GM21423 (cell line): ENCODE data around the gene C10orf71.

Experiments
- ATAC-seq: cut with Tn5 transposase; IDR thresholded peaks from one replicate; pipeline ENCODE4 v1.9.1; 2021; ENCODE audit warnings: mild to moderate bottlenecking, moderate library complexity; ENCODE audit not compliant: unreplicated experiment

Gene C10orf71

GRCh38 chr10:49332768-49333167 lies 33.8 kb downstream of the C10orf71 start:
- no peak for ATAC-seq

DNA sequence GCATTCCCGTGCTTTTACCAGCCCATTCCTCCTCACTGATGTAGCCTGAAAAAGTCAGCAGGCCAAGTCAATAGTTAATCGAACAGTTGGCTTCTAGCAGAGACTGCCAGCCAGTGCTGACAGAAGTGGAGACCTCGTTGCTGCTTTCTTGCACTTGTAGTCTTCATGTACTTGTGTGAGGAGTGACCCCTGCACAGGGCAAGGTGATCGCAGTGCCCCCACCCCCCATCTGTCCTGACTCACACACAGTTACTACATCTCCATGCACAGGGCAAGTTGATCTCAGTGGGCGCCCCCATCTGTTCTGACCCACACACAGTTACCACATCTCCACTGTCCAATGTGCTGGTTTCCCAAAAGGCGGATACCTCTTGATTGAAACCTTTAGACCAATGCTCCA lies 34.2 kb downstream of the C10orf71 start:
- no peak for ATAC-seq

GRCh38 chr10:49334964-49335363 lies 36.0 kb downstream of the C10orf71 start:
- no peak for ATAC-seq

DNA sequence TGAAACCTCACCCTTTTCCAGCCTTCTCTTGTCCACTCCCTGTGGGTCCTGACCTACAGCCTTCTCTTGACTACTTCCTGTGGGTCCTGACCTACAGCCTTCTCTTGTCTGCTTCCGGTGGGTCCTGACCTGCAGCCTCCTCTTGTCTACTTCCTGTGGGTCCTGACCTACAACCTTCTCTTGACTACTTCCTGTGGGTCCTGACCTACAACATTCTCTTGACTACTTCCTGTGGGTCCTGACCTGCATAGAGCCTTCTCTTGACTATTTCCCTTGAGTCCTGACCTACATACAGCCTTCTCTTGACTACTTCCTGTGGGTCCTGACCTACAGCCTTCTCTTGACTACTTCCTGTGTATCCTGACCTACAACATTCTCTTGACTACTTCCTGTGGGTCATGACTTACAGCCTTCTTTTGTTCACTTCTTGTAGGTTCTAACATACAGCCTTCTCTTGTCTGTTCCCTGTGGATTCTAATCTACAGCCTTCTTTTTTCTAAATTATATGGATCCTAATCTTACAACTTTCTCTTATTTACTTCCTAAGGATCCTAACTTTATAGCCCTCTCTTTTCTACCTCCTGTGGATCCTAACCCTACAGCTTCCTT lies 36.5 kb downstream of the C10orf71 start:
- no peak for ATAC-seq

DNA sequence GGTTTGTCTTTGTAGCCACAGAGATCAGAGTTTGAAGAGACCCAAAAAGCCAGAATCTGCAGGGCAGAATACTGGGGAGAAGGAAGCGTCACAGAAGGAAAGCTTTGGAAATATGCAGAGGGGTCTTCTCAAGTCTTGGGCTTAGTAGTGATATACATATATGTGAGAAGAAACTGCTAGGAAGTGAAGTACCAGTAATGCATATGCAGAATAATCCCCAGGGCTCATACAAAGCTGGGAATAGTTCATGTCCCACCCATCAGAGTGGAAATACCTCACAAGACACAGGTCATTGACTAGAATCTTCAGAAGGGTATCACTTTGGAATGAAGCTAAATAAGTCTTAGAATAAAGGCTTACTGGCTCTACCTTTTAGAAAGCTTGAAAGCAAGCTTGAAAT lies 39.6 kb downstream of the C10orf71 start:
- ATAC-seq: no peak

- ATAC-seq: no peak
Observed at GRCh38 chr10:49344840-49345239, 45.9 kb downstream of the C10orf71 start.

DNA sequence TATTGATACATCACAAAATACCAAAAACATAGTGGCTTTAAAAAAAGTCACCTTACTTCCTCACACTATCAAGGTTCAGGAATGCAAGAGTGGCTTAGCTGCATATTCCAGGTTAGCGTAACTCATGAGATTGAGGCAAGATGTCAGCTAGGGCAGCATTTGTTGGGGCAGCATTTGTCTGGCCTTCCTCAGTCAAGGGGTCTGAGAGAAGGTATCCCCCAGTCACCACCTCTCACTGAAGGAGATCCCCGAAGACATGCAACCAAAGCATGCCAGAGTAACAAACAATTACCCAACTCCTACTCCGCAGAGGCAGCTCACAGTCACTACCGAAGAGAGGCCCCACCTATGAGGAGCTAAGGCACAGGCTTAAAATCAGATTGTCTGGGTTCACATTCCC lies 48.4 kb downstream of the C10orf71 start:
- ATAC-seq: no peak

- no peak for ATAC-seq
Observed at GRCh38 chr10:49347827-49348226, 48.9 kb downstream of the C10orf71 start.

DNA sequence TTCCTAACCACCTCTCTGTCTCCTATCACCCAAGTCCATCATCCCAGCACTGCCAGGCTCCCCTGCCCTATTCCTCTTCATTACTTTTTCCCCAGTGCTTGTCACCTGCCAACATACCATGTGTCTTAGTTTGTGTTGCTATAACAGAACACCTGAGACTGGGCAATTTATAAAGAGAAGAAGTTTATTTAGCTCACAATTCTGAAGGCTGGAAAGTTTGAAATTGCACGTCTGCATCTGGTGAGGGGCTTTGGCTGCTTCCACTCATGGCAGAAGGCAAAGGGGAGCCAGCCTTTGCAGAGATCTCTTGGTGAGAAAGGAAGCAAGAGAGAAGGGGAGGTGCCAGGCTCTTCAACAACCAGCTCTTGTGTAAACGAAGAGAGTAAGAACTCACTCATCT lies 49.6 kb downstream of the C10orf71 start:
- no peak for ATAC-seq

DNA sequence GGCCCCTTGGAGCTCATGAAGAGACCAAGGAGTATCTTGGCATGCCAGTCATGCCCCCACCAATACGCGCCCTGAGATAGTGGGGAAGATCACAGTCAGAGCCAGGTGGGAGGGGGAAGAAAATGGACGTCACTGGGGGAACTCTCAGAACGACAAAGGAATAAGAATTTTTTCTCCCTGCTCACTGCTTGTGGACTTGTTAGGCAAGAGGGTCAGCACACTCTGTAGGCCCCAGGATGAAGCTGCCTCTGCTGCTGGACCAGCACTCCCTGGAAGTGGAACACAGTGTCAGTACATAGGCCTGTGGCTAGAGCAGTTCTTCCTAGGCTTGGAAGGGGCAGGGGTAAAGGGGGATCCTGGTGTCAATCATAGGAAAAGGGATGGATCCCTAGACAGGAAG lies 50.4 kb downstream of the C10orf71 start:
- ATAC-seq: no peak

DNA sequence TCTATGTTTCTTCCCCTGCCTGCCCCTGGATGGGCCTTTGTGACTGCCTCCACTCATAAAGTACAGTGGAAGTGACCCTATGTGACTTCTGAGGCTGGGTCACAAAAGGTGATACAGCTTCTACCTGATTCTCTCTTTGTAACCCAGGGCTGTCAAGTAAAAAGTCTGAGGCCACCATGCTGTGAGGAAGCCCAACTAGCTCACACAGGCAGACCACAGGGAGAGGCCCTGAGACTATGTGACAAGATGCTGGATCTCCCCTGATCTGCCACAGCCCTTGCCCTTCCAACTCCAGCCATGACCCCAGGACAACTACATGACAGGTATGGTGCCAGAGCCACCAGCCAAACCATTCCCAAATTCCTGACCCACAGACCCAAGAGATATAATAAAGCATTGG lies 51.2 kb downstream of the C10orf71 start:
- ATAC-seq: no peak

GRCh38 chr10:49350846-49351532 lies 52.0 kb downstream of the C10orf71 start:
- no peak for ATAC-seq

DNA sequence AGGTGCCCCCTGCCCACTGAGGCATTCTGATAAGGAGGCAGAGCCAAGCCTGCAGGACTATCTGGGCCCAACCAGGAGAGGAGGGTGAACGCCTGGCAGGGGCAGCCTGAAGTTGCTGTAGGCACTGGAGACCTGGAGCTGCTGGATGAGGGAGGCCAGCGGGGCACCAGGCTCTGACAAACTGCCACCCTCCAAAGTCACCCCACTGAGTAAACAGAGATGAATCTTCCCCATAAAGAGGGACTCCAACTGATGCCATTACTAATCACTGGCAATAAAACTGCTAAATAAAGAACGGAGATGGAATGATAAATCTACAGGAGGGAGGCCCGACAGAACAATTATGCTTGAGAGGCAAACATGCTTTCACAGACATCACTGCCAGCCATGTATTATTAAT lies 52.7 kb downstream of the C10orf71 start:
- no peak for ATAC-seq

GRCh38 chr10:49352323-49352722 lies 53.4 kb downstream of the C10orf71 start:
- ATAC-seq: no peak

DNA sequence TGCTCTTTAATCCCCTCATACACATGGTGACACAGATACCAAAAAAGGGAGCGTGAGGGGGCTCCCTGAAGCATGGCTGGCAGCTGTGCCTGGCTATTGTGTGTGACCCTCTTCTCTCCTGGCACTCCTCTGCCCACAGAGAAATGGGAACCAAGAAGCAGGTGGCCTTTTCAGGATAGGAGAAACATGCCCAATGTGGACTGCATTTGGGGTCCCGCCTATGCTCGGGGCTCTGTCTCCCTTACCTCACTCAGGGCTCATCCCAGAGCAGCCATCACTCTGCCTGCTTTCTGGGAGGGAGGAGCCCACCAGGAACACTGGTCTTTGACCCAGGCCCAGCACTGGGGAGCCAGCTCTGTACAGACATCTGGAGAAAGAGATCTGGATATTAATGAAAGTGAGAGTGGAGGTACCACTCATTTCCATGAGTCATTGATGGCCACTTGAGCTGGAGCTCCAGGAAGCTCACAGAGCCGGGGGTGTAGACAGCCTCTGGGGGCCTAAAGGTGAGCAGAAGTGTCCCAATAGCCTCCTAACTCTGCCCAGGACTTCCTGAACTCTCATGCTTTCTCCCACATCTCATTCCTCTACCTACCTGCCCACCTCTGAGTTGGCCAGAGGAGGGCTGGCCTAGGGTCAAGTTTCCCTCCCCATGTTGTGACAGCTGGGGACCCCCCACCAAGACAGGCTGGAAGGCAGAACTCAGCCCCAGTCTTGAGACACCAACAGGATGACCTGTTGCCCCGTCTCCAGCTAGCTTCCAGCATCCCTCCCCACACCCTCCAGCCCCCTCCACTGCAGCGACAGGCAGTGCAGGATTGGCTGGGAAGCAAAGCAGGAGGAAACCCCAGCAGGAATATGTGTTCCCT lies 54.3 kb downstream of the C10orf71 start:
- ATAC-seq: no peak

GRCh38 chr10:49353895-49354566 lies 55.1 kb downstream of the C10orf71 start:
- no peak for ATAC-seq

GRCh38 chr10:49354593-49354992 lies 55.6 kb downstream of the C10orf71 start:
- no peak for ATAC-seq

DNA sequence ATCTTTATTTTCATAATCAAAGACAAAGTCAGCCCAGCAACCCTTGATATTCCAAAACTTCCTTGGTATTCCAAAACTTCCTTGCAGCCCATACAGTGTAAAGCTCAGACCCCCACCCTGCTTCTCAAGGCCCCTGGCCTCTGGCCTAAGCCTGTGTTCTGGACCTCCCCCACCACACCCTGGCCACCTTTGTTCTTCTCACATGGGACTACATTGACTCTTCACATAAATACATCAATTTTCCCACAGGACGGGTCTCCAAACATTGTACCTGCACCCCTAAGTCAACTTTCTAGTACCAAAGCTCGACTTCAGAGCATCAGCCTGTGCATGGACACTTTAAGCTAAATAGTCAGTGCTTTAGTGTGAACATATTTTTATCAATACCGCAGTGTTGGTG lies 56.3 kb downstream of the C10orf71 start:
- no peak for ATAC-seq

- ATAC-seq: no peak
Observed at GRCh38 chr10:49356181-49356580, 57.2 kb downstream of the C10orf71 start.

DNA sequence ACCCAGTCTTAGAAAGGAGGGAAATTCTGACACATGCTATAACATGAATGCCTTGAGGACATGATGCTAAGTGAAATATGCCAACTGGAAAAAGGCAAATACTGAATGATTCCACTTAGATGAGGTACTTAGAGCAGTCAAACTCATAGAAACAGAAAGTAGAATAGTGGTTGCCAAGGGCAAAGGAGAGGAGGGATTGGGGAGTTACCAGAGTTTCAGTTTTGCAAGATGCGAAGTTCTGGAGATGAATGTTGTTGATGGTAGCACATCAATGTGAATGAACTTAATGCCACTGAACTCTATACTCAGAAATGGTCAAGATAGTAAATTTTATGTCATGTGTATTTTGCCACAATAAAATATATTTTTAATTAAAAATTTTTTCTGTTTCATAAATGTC lies 58.0 kb downstream of the C10orf71 start:
- ATAC-seq: no peak

DNA sequence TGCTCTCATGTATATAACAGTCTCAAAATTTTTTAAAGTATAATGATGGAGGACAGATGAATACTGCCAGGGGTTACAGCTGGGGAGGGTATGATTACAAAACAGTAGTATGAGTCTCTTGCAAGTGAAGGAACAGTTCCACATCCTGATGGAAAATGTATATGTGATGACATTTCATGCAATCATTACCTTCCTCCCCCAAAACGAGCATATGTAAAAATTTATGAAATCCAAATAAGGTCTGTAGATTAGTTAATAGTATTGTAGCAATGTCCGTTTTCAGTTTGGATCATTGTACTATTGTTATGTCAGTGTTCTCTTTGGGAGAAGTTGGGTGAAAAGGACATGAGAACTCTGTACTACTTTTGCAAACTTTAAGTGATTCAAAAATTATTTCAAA lies 58.9 kb downstream of the C10orf71 start:
- ATAC-seq: no peak
